ENCODE measurements around the gene PPP1R26. TPM values are rescaled to one million over a fixed set of nuclear protein-coding genes. Genes with fewer than 3 reads are reported as not detected.

PPP1R26 gene
- total and polyA plus RNA-seq, 2 of the 4 experiments (the other 2 are of a cell fraction), result 3.8 to 5.6 TPM

GRCh38 chr9:135494791-135495559, 15.4 kb downstream of the PPP1R26 start:
- Histone ChIP-seq H3K9ac (ENCODE audit: low read depth, low read length) (no peak overlapping the region), H2BK5ac (ENCODE audit: low read depth, low read length, poor library complexity, severe bottlenecking) (no peak overlapping the region), H3K36me3 (ENCODE audit: control insufficient read depth, insufficient read depth, low read length) (no peaks in the 10 kb centered on the region), H2AFZ (replicated peaks; ENCODE audit: low read length, poor library complexity) (no peak overlapping the region), H3K4ac (ENCODE audit: low read depth, low read length) (no peak overlapping the region), H3K4me3 (ENCODE audit: insufficient read depth, low read depth, low read length) (no peak overlapping the region), H3K14ac (replicated peaks; ENCODE audit: low read depth, low read length) (no peak overlapping the region), H4K5ac (ENCODE audit: low read depth, low read length) (no peak overlapping the region), H3K27me3 (ENCODE audit: control insufficient read depth, insufficient read depth, low read length) (no peaks in the 10 kb centered on the region), H4K8ac (ENCODE audit: low read depth in 2 of 2, low read length in 2 of 2) (no peak overlapping the region), H2BK15ac (ENCODE audit: low read depth, low read length) (no peak overlapping the region), H3K23ac (ENCODE audit: low read depth, low read length) (no peak overlapping the region), H3K56ac (ENCODE audit: extremely low read depth, insufficient read depth, low read length) (no peak overlapping the region), H3K18ac (ENCODE audit: low read depth, low read length) (no peak overlapping the region), H3K27ac (ENCODE audit: insufficient read depth, low read length) (no peak overlapping the region), H2BK120ac (ENCODE audit: low read depth, low read length) (no peak overlapping the region), H2BK20ac (ENCODE audit: low read depth, low read length) (no peak overlapping the region), H2AK5ac (ENCODE audit: low read depth, low read length) (no peak overlapping the region), H3K4me2 (ENCODE audit: low read depth, low read length) (no peak overlapping the region), H3K9me3 (ENCODE audit: control insufficient read depth, insufficient read depth, low read length) (no peaks in the 10 kb centered on the region), H2AK9ac (replicated peaks; ENCODE audit: low read depth, low read length, poor library complexity) (no peak overlapping the region), H3K9me1 (ENCODE audit: insufficient read depth, low read length) (no peaks in the 10 kb centered on the region), H4K91ac (ENCODE audit: insufficient read depth, low read depth, low read length) (no peak overlapping the region), H3K4me1 (ENCODE audit: control insufficient read depth, insufficient read depth, low read length) (no peaks in the 10 kb centered on the region; the same call in 1 of the 2 replicates), H4K20me1 (ENCODE audit: insufficient read depth, low read length) (no peaks in the 10 kb centered on the region), H3K79me1 (ENCODE audit: low read depth in 1 of 2, low read length in 2 of 2) (no peaks in the 10 kb centered on the region)
- ATAC-seq (ENCODE audit: low read depth), result no peak
- dilution Hi-C loops (cut with HindIII; ENCODE audit: low sequenced_read_pairs, unreplicated experiment), result no loop called here
- intact Hi-C loops (cut with micrococcal nuclease), result no loop called here
- CTCF ChIA-PET, result no interaction called here
- DNase-seq, result no peak
- TF ChIP-seq ELK1 (IDR thresholded peaks at IDR 0.05; ENCODE audit: borderline replicate concordance, low read depth, low read length) (no peak), RFX5 (IDR thresholded peaks at IDR 0.05; ENCODE audit: low read depth, low read length) (no peak), RCOR1 (IDR thresholded peaks at IDR 0.05; ENCODE audit: insufficient replicate concordance, low read length) (no peak), USF2 (IDR thresholded peaks at IDR 0.05; ENCODE audit: low read depth, low read length) (no peak), FOS (IDR thresholded peaks at IDR 0.05; ENCODE audit: low read depth, low read length) (no peak), SMC3 (IDR thresholded peaks at IDR 0.05; ENCODE audit: low read depth, low read length) (no peak), MAFK (IDR thresholded peaks at IDR 0.05; ENCODE audit: low read depth, low read length) (no peak), CHD1 (IDR thresholded peaks at IDR 0.05; ENCODE audit: low read depth, low read length) (no peak), CEBPB (IDR thresholded peaks at IDR 0.05; ENCODE audit: low read depth, low read length) (no peak), RAD21 (IDR thresholded peaks at IDR 0.05; ENCODE audit: low read length) (no peak), BHLHE40 (IDR thresholded peaks at IDR 0.05; ENCODE audit: low read depth, low read length) (no peak), POLR2A (IDR thresholded peaks at IDR 0.05; ENCODE audit: low read depth, low read length) (no peak), CTCF (conservative IDR thresholded peaks at IDR 0.05; ENCODE audit: low read depth, low read length) (no peak), MXI1 (IDR thresholded peaks at IDR 0.05; ENCODE audit: borderline replicate concordance, low read depth, low read length) (no peak), MAZ (IDR thresholded peaks at IDR 0.05; ENCODE audit: borderline replicate concordance, low read depth, low read length) (no peak), NFE2L2 (IDR thresholded peaks at IDR 0.05; ENCODE audit: low read depth, low read length) (no peak)
- in situ Hi-C loops (cut with MboI; ENCODE audit: low sequenced_read_pairs), result no loop called here
- WGBS, 2 experiments (ENCODE audit: extremely low coverage in 2 of 2, insufficient read length in 1 of 2), result 83% methylated on average over 10 of the region's 30 CpGs; no CpG with 5 or more reads in 1 of the 2 experiments
- POLR2A ChIA-PET (ENCODE audit: unreplicated experiment), result no interaction called here
- no TSS peak for BruUV-seq (replicated peaks)
